Measurements from ENCODE around the gene PRPF38A. TPM values are rescaled to one million over a fixed set of nuclear protein-coding genes. Genes with fewer than 3 reads are reported as not detected.

The PRPF38A gene
- total and polyA plus RNA-seq, 4 donors: 13.6 to 37.9 (median 27.6) TPM

DNA sequence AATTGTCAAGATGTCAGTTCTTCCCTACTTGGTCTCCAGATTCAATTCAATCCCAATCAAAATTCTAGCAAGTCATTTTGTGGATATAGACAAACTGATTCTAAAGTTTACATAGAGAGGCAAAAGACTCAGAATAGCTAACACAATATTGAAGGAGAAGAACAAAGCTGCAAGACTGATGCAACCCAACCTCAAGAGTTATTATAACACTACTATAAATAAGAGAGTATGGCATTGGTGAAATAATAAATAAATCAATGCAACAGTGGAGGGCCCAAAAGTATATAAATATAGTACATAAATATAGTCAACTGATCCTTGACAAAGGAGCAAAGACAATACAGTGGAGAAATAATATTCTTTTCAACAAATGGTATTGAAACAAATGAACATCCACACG is 49.7 kb downstream of the PRPF38A start:
- WGBS, 2 donors: 100% methylated on average over 1 of the region's 1 CpG
- H3K27me3 ChIP-seq (ENCODE audit: control insufficient read depth in 3 of 3, insufficient read depth in 3 of 3, low read length in 2 of 3): no peaks in the 10 kb centered on the region
- H3K4me3 ChIP-seq: no peak overlapping the region
- H3K27ac ChIP-seq (ENCODE audit: low read depth in 1 of 2, low read length in 1 of 2): no peak overlapping the region
- no peaks in the 10 kb centered on the region for H3K4me1 ChIP-seq (ENCODE audit: control insufficient read depth in 5 of 5, insufficient read depth in 5 of 5, low read length in 5 of 5)
- TF ChIP-seq, protein P1, sequence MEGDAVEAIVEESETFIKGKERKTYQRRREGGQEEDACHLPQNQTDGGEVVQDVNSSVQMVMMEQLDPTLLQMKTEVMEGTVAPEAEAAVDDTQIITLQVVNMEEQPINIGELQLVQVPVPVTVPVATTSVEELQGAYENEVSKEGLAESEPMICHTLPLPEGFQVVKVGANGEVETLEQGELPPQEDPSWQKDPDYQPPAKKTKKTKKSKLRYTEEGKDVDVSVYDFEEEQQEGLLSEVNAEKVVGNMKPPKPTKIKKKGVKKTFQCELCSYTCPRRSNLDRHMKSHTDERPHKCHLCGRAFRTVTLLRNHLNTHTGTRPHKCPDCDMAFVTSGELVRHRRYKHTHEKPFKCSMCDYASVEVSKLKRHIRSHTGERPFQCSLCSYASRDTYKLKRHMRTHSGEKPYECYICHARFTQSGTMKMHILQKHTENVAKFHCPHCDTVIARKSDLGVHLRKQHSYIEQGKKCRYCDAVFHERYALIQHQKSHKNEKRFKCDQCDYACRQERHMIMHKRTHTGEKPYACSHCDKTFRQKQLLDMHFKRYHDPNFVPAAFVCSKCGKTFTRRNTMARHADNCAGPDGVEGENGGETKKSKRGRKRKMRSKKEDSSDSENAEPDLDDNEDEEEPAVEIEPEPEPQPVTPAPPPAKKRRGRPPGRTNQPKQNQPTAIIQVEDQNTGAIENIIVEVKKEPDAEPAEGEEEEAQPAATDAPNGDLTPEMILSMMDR (IDR thresholded peaks at IDR 0.05; ENCODE audit: control extremely low read depth, extremely low read depth): no peak
- H3K36me3 ChIP-seq (ENCODE audit: control insufficient read depth in 4 of 4, insufficient read depth in 4 of 4, low read length in 4 of 4): peaks cover 2 to 13% (median 10%) of the 10 kb centered on the region in 4 donors
- H3K9me3 ChIP-seq (ENCODE audit: control insufficient read depth in 4 of 4, insufficient read depth in 3 of 4, low read length in 3 of 4): no peaks in the 10 kb centered on the region
- ATAC-seq (ENCODE audit: insufficient read depth, low FRiP score) (no peak), DNase-seq (no peak)
- H3K9ac ChIP-seq (ENCODE audit: insufficient read depth in 1 of 2, low read length in 2 of 2): no peak overlapping the region

DNA sequence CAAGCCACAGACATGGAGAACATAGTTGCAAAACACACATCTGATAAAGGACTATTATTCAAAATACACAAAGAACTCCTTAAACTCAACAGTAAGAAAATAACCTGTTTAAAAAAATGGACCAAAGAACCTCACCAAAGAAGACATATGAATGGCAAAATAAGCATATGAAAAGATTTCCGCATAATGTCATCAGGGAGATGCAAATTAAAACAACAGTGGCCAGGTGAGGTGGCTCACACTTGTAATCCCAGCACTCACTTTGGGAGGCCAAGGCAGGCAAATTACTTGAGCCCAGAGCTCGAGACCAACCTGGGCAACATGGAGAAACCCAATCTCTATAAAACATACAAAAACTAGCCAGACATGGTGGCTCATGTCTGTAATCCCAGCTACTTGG is 50.4 kb downstream of the PRPF38A start:
- Histone ChIP-seq H3K9ac (ENCODE audit: insufficient read depth in 1 of 2, low read length in 2 of 2) (no peak overlapping the region), H3K4me1 (ENCODE audit: control insufficient read depth in 5 of 5, insufficient read depth in 5 of 5, low read length in 5 of 5) (no peaks in the 10 kb centered on the region), H3K27me3 (ENCODE audit: control insufficient read depth in 3 of 3, insufficient read depth in 3 of 3, low read length in 2 of 3) (no peaks in the 10 kb centered on the region), H3K27ac (ENCODE audit: low read depth in 1 of 2, low read length in 1 of 2) (no peak overlapping the region), H3K36me3 (ENCODE audit: control insufficient read depth in 4 of 4, insufficient read depth in 4 of 4, low read length in 4 of 4) (peaks cover 6 to 13% (median 10%) of the 10 kb centered on the region in 4 donors), H3K4me3 (no peak overlapping the region), H3K9me3 (ENCODE audit: control insufficient read depth in 4 of 4, insufficient read depth in 3 of 4, low read length in 3 of 4) (no peaks in the 10 kb centered on the region)
- TF ChIP-seq, protein P1 (IDR thresholded peaks at IDR 0.05; ENCODE audit: control extremely low read depth, extremely low read depth): no peak
- WGBS, 2 donors: 97 to 100% methylated on average over 2 of the region's 2 CpGs
- DNase-seq (no peak), ATAC-seq (ENCODE audit: insufficient read depth, low FRiP score) (no peak)

DNA sequence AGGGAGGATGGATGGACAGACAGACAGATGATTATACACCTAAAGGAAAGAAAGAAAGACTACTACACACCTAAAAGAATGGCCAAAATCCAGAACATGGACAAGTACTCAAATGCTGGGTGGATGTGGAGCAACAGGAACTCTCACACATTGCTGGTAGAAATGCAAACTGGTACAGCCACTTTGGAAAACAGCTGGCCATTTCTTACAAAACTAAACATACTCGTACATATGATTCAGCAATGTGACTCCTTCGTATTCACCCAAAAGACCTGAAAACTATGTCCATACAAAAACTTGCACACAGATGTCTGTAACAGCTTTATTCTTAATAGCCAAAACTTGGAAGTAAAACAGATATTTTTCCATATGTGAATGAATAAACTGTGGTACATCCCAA is 51.3 kb downstream of the PRPF38A start:
- H3K27ac ChIP-seq (ENCODE audit: low read depth in 1 of 2, low read length in 1 of 2): no peak overlapping the region
- no peaks in the 10 kb centered on the region for H3K9me3 ChIP-seq (ENCODE audit: control insufficient read depth in 4 of 4, insufficient read depth in 3 of 4, low read length in 3 of 4)
- no peaks in the 10 kb centered on the region for H3K4me1 ChIP-seq (ENCODE audit: control insufficient read depth in 5 of 5, insufficient read depth in 5 of 5, low read length in 5 of 5)
- 94 to 95% methylated on average over 2 of the region's 2 CpGs for WGBS, 2 donors
- H3K4me3 ChIP-seq: no peak overlapping the region
- ATAC-seq (ENCODE audit: insufficient read depth, low FRiP score) (no peak), DNase-seq (no peak)
- TF ChIP-seq, protein P1 (IDR thresholded peaks at IDR 0.05; ENCODE audit: control extremely low read depth, extremely low read depth): no peak
- H3K27me3 ChIP-seq (ENCODE audit: control insufficient read depth in 3 of 3, insufficient read depth in 3 of 3, low read length in 2 of 3): no peaks in the 10 kb centered on the region
- H3K36me3 ChIP-seq (ENCODE audit: control insufficient read depth in 4 of 4, insufficient read depth in 4 of 4, low read length in 4 of 4): peaks cover 6 to 13% (median 10%) of the 10 kb centered on the region in 4 donors
- no peak overlapping the region for H3K9ac ChIP-seq (ENCODE audit: insufficient read depth in 1 of 2, low read length in 2 of 2)

DNA sequence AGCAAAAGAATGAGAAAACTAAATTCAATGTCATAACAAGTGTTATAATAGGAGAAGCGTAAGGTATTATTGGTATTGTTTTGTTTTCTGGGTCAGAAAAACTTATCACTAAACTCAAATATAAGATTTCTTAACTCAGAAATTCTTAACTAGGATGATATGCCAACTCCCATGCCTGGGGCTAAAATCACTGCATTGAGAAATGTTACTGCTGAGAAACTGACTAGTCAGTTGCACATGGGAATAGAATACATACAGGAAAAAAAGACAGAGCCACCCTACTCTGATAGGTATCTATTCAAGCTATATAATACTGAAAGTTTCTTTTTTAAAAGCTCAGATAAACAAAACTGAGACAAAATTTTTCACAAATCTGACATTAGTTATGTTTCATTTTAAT is 56.3 kb downstream of the PRPF38A start:
- no peak overlapping the region for H3K9ac ChIP-seq (ENCODE audit: insufficient read depth in 1 of 2, low read length in 2 of 2)
- no peak for ATAC-seq (ENCODE audit: insufficient read depth, low FRiP score)
- no peaks in the 10 kb centered on the region for H3K9me3 ChIP-seq (ENCODE audit: control insufficient read depth in 4 of 4, insufficient read depth in 3 of 4, low read length in 3 of 4)
- no peaks in the 10 kb centered on the region for H3K4me1 ChIP-seq (ENCODE audit: control insufficient read depth in 5 of 5, insufficient read depth in 5 of 5, low read length in 5 of 5)
- no peak for DNase-seq
- H3K4me3 ChIP-seq: no peak overlapping the region
- H3K27me3 ChIP-seq (ENCODE audit: control insufficient read depth in 3 of 3, insufficient read depth in 3 of 3, low read length in 2 of 3): no peaks in the 10 kb centered on the region
- TF ChIP-seq, protein P1 (IDR thresholded peaks at IDR 0.05; ENCODE audit: control extremely low read depth, extremely low read depth): no peak
- H3K36me3 ChIP-seq (ENCODE audit: control insufficient read depth in 4 of 4, insufficient read depth in 4 of 4, low read length in 4 of 4): peaks cover 9 to 16% (median 13%) of the 10 kb centered on the region in 4 donors
- no peak overlapping the region for H3K27ac ChIP-seq (ENCODE audit: low read depth in 1 of 2, low read length in 1 of 2)
- WGBS, 2 donors: 94 to 100% methylated on average over 1 of the region's 1 CpG
